Measurements from ENCODE around the gene TCF7L2.

Gene TCF7L2

GRCh38 chr10:112912410-112912928, 37.6 kb upstream of the TCF7L2 start:
- TF ChIP-seq REST (IDR thresholded peaks at IDR 0.05; ENCODE audit: insufficient read depth in 1 of 2, low read depth in 2 of 2, low read length in 2 of 2), result no peak
- TF ChIP-seq POLR2AphosphoS5 (IDR thresholded peaks at IDR 0.05; ENCODE audit: low read depth, low read length), result peak; percentile 17; the same call in 1 of the 2 replicates

GRCh38 chr10:112913255-112913654, 36.8 kb upstream of the TCF7L2 start:
- TF ChIP-seq TAF1 (IDR thresholded peaks at IDR 0.05; ENCODE audit: borderline replicate concordance, insufficient read depth, low read length) (no peak), REST (IDR thresholded peaks at IDR 0.05; ENCODE audit: insufficient read depth in 1 of 2, low read depth in 2 of 2, low read length in 2 of 2) (no peak), POLR2AphosphoS5 (IDR thresholded peaks at IDR 0.05; ENCODE audit: low read depth, low read length) (no peak), SIN3A (IDR thresholded peaks at IDR 0.05; ENCODE audit: borderline replicate concordance, insufficient read depth, low read length) (no peak), FOXP2 (optimal IDR thresholded peaks at IDR 0.05; ENCODE audit: borderline replicate concordance, extremely low read depth, extremely low read length, insufficient read depth) (no peak)

GRCh38 chr10:112913661-112914287, 36.3 kb upstream of the TCF7L2 start:
- no peak for TF ChIP-seq SIN3A (IDR thresholded peaks at IDR 0.05; ENCODE audit: borderline replicate concordance, insufficient read depth, low read length)
- TF ChIP-seq FOXP2 (optimal IDR thresholded peaks at IDR 0.05; ENCODE audit: borderline replicate concordance, extremely low read depth, extremely low read length, insufficient read depth), result no peak
- no peak for TF ChIP-seq POLR2AphosphoS5 (IDR thresholded peaks at IDR 0.05; ENCODE audit: low read depth, low read length)
- TF ChIP-seq REST (IDR thresholded peaks at IDR 0.05; ENCODE audit: insufficient read depth in 1 of 2, low read depth in 2 of 2, low read length in 2 of 2), result no peak
- no peak for TF ChIP-seq TAF1 (IDR thresholded peaks at IDR 0.05; ENCODE audit: borderline replicate concordance, insufficient read depth, low read length)

GRCh38 chr10:112914288-112914952, 35.6 kb upstream of the TCF7L2 start:
- TF ChIP-seq SIN3A (IDR thresholded peaks at IDR 0.05; ENCODE audit: borderline replicate concordance, insufficient read depth, low read length), result peak; percentile 43; the same call in 1 of the 2 replicates
- no peak for TF ChIP-seq POLR2AphosphoS5 (IDR thresholded peaks at IDR 0.05; ENCODE audit: low read depth, low read length)

GRCh38 chr10:112915590-112916572, 34.2 kb upstream of the TCF7L2 start:
- TF ChIP-seq FOXP2 (optimal IDR thresholded peaks at IDR 0.05; ENCODE audit: borderline replicate concordance, extremely low read depth, extremely low read length, insufficient read depth), result no peak
- no peak for TF ChIP-seq TAF1 (IDR thresholded peaks at IDR 0.05; ENCODE audit: borderline replicate concordance, insufficient read depth, low read length)
- no peak for TF ChIP-seq SIN3A (IDR thresholded peaks at IDR 0.05; ENCODE audit: borderline replicate concordance, insufficient read depth, low read length)
- TF ChIP-seq POLR2AphosphoS5 (IDR thresholded peaks at IDR 0.05; ENCODE audit: low read depth, low read length), result no peak
- no peak for TF ChIP-seq REST (IDR thresholded peaks at IDR 0.05; ENCODE audit: insufficient read depth in 1 of 2, low read depth in 2 of 2, low read length in 2 of 2)

Measured in PFSK-1 (cell line).